ENCODE results near the gene STARD13.

Gene STARD13

GRCh38 chr13:33277946-33278345 is 7.6 kb downstream of the STARD13 start:
- DNase-seq (ENCODE audit: low read depth in 2 of 3, low spot score in 1 of 3), result no peak

- no peak for DNase-seq (ENCODE audit: low read depth in 2 of 3, low spot score in 1 of 3)
Observed at GRCh38 chr13:33277037-33277740, 8.4 kb downstream of the STARD13 start.

- no peak for DNase-seq (ENCODE audit: low read depth in 2 of 3, low spot score in 1 of 3)
Observed at GRCh38 chr13:33276570-33276969, 9.0 kb downstream of the STARD13 start.

- DNase-seq (ENCODE audit: low read depth in 2 of 3, low spot score in 1 of 3), result no peak
Observed at GRCh38 chr13:33275916-33276315, 9.6 kb downstream of the STARD13 start.

- DNase-seq (ENCODE audit: low read depth in 2 of 3, low spot score in 1 of 3), result no peak
Observed at GRCh38 chr13:33274264-33274663, 11.3 kb downstream of the STARD13 start.

- no peak for DNase-seq (ENCODE audit: low read depth in 2 of 3, low spot score in 1 of 3)
Observed at GRCh38 chr13:33272531-33273124, 12.9 kb downstream of the STARD13 start.

GRCh38 chr13:33271759-33272158 is 13.8 kb downstream of the STARD13 start:
- no peak for DNase-seq (ENCODE audit: low read depth in 2 of 3, low spot score in 1 of 3)

GRCh38 chr13:33270895-33271538 is 14.5 kb downstream of the STARD13 start:
- no peak for DNase-seq (ENCODE audit: low read depth in 2 of 3, low spot score in 1 of 3)

- DNase-seq (ENCODE audit: low read depth in 2 of 3, low spot score in 1 of 3), result no peak
Observed at GRCh38 chr13:33265607-33266006, 19.9 kb downstream of the STARD13 start.

GRCh38 chr13:33265133-33265532 is 20.4 kb downstream of the STARD13 start:
- no peak for DNase-seq (ENCODE audit: low read depth in 2 of 3, low spot score in 1 of 3)

GRCh38 chr13:33264620-33264978 is 21.0 kb downstream of the STARD13 start:
- DNase-seq (ENCODE audit: low read depth in 2 of 3, low spot score in 1 of 3), result no peak

GRCh38 chr13:33263976-33264619 is 21.5 kb downstream of the STARD13 start:
- DNase-seq (ENCODE audit: low read depth in 2 of 3, low spot score in 1 of 3), result no peak

GRCh38 chr13:33263484-33263883 is 22.1 kb downstream of the STARD13 start:
- no peak for DNase-seq (ENCODE audit: low read depth in 2 of 3, low spot score in 1 of 3)

- DNase-seq (ENCODE audit: low read depth in 2 of 3, low spot score in 1 of 3), result no peak
Observed at GRCh38 chr13:33262997-33263396, 22.6 kb downstream of the STARD13 start.

- no peak for DNase-seq (ENCODE audit: low read depth in 2 of 3, low spot score in 1 of 3)
Observed at GRCh38 chr13:33262594-33262993, 23.0 kb downstream of the STARD13 start.

GRCh38 chr13:33262062-33262487 is 23.5 kb downstream of the STARD13 start:
- DNase-seq (ENCODE audit: low read depth in 2 of 3, low spot score in 1 of 3), result no peak

GRCh38 chr13:33261387-33262061 is 24.0 kb downstream of the STARD13 start:
- no peak for DNase-seq (ENCODE audit: low read depth in 2 of 3, low spot score in 1 of 3)

GRCh38 chr13:33260168-33261098 is 25.1 kb downstream of the STARD13 start:
- no peak for DNase-seq (ENCODE audit: low read depth in 2 of 3, low spot score in 1 of 3)

- DNase-seq (ENCODE audit: low read depth in 2 of 3, low spot score in 1 of 3), result no peak
Observed at GRCh38 chr13:33259296-33259695, 26.3 kb downstream of the STARD13 start.

GRCh38 chr13:33258808-33259193 is 26.8 kb downstream of the STARD13 start:
- no peak for DNase-seq (ENCODE audit: low read depth in 2 of 3, low spot score in 1 of 3)

Data from stimulated activated CD4-positive, alpha-beta T cell treated with anti-CD3 and anti-CD28 coated beads, Interleukin-12 subunit alpha, Interleukin-12 subunit beta, amount 100 ng/mL, for 48 hours (primary cell).